Measurements from ENCODE around the gene LMO3.

LMO3 gene

DNA sequence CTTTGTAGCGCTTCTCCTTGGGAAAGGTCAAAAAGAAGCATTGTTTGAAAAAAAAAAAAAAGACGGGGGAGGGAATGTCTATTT, at the start of gene LMO3:
Gene LMO3 (minus strand): TSS at position 46 of the 84 bp plus-strand sequence. CDS start 5,302 bp downstream, outside the sequence.
- no peak for DNase-seq

DNA sequence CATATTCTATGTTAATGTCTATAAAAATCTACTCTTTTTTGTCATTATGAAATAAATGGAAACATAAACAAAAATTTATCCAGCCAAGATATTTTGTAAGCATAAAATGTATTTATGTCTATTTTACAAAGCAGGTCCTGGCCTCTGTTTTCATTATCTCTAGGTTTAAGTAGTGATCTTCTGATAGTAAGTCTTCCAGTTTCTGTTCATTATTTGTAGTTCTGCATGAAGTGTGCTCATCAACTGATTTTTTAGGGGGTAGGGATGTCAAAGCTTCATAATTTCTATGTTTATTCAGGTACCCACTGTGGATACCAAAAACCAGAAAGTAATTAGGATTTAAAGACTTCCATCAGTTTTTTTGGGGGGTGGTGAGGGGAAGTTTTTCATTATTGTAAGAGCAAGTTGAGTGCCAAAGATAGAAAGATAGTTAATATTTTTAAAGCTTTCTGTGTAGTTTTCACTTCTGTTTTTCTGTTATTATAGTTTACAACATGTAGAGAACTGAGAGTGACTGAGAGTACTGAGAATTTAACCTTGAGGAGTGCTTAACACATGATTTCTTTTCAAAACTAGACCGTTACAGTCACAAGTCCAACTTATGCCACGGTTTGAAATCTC, 30.6 kb upstream of the LMO3 start:
- no peak for DNase-seq

DNA sequence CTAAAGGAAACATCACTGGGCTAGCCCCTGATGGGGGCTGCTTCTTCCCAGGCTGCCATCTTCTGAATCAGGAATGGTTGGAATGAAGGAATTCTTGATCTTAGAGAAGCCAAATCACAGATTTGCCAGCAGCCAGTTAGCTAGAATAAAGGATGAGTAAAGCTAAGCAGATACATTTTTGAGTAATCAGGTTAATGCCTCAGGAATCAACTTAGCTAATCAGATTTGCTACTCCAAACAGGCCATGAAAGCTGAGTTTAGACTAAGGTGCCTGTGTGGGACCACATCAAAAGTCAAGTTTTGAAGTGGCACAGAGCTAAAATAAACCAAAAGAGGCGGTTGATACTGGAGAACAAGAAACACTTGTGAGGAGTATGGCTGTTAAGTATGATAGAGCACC, 28.8 kb upstream of the LMO3 start:
- DNase-seq = no peak

DNA sequence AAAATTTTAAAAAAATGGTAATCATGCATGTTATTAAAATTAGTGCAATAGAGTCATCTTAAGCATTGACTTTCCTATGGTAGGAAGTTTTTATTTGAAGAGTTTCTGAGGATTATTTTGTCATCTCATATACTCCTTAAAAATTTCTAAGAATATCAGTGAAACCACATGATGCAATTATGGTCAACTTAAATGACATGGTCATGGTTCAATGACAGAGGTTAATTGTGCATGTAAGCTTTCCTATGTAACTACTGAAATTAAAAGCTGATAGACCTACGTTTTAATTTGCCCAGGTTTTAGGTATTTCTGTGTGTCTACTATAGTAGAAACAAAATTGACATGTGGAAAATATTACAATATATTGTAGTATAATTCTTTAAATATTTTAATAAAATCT, 21.0 kb upstream of the LMO3 start:
- DNase-seq = no peak

DNA sequence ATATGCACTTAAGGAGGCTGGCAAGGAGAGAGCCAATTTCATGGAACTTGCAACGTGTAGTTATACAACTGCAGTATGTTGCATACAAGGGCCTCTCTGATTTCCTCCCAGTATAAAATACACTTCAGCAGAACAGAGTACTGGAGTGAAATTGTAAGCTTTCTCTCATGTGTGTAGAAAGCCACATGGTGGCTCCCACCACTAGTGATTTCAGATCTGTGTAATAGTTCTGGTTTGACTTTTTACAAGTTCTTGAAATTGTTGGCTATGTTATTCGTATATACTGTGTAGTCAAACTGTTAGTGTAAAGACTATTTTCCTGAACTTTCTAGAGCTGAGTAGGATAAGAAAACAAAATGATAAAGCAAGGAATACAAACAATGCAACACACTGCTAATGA, 16.4 kb upstream of the LMO3 start:
- no peak for DNase-seq

DNA sequence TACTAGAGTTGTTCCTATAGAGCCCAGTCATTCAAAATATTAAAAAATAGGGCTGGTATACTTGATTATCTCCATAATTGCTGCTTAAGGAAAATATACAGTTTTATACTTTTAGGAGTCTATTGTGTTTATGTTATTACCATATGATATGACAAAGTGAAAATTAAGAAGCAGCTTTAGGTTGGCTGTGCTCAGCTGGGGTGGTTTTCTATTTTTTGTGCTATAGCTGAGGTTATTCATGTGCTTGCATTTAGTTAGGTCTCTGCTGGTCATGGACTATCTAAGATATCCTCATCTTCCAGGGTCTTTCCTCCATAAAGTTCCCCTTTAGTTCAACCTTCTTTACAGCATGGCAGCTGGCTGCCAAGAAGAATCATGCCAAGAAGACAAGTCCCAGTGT, 13.6 kb upstream of the LMO3 start:
- no peak for DNase-seq

DNA sequence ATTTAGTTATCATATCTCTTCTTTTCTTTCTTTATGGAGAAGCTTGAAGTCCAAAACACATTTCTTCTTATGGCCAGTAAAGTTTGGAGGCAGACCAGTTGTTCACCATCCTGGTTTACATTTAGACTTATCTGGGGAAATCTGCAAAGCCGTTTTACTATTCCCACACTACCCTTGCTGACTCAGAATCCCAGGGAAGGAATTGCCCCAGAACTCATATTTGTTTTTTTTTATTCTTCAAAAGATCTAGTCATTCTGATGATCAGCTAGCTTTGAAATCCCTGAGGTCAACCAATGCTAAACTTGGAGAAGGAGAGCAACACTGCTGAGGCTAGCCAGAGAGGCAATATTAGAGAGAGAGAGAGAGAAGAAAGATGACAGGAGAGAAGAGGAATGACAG, 12.3 kb upstream of the LMO3 start:
- no peak for DNase-seq

DNA sequence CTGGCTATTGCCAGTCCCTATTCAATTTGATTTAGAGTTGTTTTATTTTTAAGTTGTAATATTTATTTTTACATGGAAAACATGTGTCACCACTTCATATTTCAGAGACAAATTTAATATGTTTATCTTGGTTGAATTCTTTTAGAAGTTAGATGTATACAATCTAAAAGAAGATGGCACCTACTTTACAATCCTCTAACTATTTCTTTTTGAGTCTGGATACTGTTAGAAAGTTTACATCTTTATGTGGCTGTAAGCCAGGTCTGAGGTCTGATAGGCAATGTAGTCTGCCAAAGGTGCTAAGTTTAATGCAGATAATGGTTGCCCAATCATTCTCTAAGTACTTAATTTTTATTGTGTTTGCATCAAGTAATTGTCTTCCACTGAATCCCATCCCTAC, 7.2 kb upstream of the LMO3 start:
- no peak for DNase-seq

DNA sequence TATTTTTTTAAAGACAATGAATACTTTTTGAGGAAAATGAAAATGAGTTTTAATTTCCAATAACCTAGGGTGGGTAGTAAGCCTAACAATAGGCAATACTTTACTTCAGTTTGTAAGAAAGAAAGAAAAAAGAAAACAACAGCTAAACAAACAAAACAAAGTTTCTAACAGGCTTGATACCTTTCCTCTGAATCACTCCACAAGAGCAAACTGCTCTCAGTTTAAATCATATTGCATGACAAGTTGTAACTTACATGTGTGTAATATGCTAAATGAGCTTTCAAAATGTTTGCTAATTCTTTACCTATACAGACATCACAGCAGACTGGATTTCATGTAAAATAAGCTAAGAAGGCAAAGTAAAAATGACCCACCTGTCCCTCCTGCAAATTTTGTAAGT, 6.7 kb upstream of the LMO3 start:
- DNase-seq = no peak

DNA sequence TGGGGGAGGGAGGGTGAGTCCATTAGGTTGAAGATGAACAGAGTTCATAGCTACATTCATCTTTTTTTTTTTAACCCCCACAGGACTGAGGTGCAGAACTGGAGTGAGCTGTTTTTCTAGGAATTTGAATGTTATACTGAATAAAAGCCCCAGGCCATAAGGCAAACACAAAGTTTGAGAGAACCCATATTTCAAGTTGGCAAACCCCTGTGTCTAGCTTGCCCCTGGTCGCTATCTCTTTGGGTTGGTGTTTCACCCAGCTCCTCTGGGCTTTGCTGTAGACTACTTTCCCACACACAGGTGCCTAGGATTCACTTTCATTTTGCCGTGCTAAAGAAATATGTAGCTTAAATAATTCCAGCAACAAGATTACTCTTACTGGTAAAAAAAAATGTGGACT, 5.2 kb upstream of the LMO3 start:
- no peak for DNase-seq

DNA sequence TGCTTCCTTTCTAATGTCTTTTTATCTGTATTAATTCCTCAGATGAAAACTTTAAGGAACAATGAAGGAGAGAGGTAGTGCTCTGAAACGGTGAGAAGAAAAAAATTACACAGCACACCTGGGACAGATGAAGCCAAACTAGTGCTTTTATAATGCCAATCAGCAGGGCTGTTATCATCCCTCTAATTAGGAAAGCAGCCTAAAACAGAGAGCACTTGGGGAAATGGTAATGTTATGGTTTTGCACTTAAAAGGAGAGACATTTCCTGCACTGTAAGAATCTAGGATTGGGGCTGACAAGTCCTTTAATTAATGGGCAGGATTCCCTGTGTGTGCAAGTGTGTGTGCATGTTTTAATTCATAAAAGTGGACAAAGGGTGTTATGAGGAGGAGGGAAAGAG, 4.8 kb upstream of the LMO3 start:
- no peak for DNase-seq

DNA sequence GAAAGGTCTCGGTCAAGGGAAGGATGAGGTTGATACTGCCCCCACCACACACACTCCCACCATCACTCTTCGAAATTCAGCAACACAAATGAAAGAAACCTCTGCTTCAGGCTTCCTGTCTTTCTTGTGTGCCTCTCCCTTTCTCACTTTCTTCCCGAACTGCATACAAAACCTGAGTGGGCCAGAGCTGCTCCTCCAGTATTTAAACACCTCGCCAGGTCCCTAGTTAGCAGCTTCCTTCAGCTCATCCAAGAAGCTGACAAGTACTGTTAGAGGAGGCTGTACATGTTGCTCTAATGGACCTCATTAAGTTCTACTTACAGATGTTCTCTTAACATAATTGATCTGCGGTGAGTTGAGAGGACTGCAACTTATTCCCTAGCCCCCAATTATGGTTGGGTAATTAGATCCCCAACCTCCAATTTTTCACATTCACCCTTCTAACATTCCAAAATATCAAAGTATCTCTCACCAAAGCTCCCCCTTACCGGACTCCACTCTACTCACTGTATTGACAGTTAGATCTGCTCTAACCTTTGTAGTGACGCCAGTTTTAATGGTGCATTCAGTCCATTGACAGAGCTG, 4.1 kb upstream of the LMO3 start:
- no peak for DNase-seq

DNA sequence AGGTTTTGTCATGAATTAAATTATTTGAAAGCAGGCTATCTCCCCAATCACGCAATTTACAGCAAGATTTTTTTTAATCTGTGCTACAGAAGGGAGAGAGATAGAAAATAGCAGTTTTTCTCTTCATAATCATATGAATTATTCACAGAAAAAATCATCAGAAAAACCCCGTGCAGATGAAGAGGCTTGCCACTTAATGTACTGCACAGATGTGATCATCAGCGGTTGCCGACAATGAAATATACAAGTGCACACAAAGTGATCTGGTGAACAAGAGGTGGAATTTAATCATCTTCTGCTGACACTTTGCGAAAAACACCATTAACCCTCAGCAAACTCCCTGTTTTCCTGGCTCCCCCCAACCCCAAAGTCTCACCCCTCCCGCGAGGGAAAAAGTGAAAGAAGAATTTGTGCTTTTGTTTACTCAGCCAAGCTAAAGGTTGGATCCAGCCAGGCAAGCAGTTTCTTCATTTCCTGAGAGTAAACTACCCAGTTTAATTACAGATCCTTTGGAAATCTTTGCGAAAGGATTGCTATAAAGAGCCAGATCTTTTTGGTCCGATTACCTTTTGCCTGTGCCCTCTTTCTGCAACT, 3.1 kb upstream of the LMO3 start:
- no peak for DNase-seq

DNA sequence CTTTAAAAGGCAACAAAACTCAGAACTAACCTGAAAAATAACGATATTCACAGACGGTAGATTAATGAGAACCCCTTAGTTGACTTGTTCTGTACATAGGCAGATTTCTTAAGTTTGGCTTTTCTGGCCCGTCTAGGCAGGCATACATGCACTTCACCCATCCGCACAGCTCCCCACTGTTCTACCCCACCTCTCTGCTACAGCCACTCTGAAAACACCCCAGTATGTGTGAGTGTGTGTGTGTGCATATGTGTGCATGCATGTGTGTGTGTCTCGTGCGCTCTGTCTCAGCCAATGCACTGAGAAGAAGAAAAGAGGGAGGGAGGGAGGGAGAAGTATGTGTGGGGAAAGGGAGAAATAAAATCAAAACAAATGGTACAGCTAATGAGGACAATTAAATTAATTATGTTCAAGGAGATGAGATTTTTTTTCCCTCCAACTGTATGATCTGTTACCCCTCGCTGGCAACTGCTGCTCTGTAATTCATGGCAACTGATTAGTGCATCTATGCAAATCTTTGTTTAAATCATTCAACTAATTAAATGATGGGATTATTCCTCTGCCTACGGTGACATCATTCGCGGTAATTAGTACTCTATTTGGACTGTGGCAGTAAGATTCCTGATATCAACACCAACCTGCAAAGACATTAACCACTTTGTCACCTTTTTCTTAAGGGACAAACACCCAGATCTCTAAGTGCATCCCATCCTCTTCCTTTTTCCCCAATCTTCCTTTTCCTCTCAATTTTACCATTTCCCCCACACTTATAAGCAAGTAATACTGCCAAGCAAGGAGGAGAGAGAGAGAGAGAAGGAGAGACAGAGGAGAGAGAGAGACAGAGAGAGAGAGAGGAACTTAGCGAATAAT, 2.2 kb upstream of the LMO3 start:
- no peak for DNase-seq

DNA sequence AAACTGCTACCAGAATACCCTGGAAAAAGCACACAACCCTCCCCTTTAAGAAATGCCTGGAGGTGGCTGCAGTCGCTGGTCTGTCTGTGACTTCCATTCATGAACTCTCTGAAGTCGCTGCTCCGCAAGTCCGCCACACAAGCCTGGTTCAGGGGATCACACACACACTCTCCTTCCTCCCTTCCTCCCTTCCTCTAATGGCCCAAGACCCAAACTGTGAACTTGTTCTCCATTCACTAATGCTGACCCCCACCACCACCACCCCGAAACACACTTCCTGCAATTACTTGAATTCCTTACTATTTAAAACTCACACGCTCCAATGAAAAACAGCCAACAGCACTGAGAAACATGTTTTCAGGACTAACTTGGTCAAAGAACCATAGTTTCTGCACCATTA, 1.0 kb upstream of the LMO3 start:
- no peak for DNase-seq

DNA sequence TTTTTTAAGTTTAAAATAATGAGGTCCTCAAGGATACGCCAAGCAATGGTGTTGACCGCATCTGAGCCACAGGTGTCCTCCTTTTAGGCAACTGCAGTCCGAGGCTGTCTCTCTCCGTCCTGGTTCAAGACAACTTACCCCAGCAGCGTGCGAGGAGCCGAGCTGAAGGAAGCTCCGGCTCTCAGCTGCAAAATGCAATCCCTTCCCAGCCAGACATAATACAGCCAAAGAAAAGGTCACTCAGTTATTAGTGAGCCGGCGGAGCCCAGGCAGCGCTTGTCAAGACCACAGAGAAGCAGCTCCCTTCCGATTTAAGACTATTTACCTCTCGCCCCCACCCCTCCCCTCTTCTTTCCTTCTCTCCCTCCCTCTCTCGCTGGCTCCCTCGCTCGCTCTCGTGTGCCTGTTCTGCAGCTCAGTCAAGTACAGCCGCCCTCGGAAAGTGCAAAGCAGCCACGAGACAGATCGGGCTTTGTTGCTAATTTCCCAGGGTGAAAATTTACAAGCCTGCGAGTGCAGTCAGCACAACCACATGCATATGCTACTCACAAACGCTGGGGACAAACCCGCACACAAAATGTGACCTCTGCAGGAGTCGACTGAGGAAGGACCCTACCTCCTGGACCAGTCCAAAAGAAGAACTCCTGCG, 363 bp upstream of the LMO3 start:
- no peak for DNase-seq

DNA sequence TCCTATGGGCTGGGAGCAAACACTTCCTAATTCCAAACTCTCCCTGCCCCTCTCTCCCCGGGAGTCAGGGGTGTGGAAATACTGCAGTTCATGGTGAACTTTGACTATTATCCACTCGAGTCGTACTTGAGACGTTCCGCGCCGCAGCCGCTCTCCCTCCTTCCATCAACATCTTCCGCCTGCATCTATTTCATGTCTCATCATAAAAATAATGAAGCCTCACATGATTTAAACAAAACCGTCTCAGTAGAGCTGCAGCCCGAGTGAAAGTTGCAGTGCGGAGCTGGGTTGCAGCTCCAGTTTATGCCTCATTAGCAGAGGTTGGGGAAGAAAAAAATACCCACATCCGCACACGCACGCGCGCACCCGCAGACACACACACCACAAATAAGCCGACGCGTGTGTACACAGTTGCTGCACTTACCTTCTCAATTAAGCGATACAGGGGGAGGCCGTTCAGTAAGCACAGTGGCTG, 283 bp downstream of the LMO3 start:
- DNase-seq = no peak

DNA sequence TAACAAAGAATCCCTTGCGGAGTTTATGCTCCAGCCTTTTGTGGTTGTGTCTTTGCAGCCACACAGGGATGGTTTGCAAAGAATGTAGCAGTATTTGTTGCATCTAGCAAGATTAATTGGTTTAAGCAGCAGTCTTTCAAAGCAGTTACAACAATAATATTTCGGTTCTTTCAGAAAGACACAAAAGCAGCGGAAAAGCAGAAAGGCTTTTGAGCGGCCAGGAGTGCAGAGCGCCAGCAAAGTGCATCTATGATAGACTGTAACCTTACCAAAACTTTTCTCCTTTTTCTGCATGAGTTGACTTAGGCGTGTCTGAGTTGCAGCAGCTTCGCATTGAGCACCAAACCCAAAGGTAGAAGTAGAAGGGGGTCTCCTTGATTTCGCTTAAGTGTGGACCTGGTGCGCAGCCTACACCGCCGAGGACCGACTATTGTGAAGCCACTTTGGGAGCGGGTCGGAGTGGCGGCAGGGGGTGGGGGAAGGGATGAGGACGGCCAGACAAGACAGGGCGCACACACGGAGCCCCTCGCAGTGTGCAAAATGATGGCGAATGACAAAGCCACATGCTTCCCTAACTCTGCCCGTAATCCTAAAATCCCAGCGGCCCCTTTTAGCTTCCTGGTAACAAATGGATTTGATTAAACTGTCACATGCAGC, 1.2 kb downstream of the LMO3 start:
- no peak for DNase-seq

DNA sequence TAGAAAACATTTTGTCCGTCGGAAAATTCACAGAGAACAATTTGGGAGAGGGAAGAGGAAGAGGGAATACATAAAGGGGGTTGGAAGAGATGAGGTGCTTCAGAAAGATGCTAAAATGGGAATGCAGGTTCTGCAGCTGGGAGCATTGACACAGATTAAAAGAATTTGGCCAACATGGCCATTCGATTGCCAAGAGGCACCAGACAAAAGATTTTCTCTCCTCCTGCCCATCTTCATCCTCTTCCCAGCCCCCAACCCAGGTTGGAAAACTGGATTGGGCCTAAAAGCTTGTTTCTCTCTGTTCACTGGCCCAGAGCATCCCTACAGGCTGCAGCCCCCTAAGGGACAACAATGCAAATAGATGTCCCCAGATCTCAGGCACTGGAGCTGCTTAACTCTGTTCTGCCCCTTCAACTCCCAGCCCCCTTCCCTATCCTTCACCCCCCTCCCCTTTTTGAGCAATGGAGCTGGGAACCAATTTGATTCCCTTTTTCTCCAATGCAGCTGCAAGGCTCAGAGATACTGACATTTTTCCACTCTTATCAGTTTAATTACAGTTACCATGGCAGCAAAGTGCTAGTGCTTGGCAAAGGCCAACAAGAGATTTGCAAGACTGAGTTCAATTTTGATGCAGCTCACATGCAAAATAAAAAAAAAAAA, 1.9 kb downstream of the LMO3 start:
- DNase-seq = no peak

DNA sequence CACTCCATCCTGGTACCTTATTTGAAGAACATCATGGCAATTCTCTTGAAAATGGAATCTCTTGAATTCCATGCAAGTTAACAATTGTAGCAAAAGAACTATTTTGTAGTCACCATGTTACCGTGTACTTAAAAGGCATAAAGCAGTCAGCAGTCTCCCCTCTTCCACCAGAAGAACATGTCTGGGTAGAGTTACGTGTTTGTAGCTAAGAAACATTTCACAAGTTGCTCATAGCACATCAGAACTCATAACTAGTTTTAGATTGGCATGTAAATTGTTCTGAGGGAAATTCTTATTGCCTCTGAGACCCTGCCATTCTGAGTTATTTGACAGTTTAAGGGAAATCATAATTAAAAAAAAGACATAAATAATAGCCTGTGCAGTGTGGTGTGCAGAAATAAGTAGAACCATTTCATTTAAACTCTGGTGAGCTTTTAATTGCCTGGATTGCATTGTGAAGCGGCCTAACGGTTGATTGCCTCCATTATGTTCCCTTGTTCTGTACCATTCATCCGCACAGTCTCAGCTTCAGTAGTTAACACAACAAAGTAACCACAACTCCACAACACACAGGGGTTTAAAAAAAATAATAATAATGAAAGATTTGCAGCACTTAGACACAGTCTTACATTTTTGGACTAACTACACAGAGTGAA, 2.6 kb downstream of the LMO3 start:
- no peak for DNase-seq

DNA sequence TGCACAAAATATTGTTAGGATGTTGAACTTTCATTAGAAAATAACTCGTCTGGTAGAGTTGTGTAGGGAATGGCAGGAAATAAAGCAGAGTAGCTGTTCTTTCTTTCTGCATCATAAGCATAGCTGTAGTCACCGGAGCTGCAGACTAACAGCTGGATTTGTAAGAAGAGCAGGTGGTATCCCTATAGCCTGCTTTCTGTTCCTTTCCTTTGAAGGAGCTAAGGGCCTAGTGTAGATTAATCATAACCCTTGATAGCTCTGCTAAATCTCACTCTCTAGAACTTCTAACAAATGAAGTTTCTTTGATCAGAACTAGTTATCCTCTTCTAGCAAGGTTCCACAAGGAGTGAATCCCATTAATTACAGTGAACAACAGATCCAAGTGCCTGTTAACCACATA, 3.5 kb downstream of the LMO3 start:
- DNase-seq = no peak

DNA sequence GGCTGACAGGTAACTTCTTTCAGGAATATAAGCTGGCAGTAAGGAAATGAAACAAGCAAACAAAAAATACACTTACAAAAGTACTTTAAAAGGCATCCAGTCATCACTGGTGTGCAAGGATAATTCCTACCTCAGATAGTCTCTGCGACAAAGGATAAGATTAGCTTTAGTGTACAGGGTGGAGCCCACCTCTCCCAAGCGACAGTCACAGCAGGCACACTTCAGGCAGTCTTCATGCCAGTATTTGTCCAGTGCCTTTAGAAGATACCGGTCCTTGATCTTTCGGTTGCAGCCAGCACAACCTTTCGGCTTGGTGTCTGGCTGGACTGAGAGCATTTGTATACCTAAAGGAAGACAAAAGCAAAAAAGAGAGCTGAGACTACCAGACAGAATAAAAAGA, 5.4 kb downstream of the LMO3 start:
- DNase-seq = no peak

All from kidney glomerular epithelial cell (primary cell).